NK-92 treated with Interleukin-12 subunit alpha and Interleukin-12 subunit beta, amount 100 ng/mL, for 24 hours (cell line): ENCODE results near the gene ITK.

Source experiments
- DNase-seq: peaks from one replicate; lab custom pipeline; 2025; lab: John Stamatoyannopoulos, UW

The ITK gene

DNA sequence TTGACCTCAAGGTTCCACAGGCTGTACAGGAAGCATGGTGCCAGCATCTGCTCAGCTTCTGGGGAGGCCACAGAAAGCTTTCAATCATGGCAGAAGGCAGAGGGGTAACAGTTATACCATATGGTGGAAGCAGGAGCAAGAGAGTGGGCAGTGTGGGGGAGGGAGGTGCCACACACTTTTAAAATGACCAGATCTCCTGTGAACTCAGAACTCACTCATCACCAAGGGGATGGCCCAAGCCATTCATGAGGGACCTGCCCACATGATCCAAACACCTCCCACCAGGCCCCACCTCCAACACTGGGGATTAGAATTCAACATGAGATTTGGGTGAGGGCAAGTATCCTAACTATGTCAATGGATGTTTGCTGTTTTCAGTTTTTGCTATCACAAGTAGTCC is 101.5 kb downstream of the ITK start:
- DNase-seq, result no peak

DNA sequence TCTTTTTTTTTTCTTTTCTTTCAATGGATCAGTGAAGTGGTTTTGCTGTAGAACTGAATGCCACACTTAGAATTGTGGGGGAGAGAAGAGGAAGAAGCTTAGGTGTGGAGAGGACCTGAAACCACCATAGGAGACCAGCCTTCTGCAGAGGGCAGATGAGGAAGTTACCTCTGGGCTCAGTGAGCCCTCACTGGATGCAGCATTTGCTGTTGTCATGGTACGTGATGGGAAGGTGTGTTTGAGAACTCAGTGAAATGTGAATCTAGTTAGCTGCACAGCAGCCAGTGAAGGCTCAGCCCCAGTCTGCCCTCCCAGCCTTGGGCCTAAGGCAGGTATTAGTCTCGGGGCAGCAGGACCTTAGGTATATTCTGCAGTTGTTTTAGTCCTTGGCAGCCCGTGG is 102.8 kb downstream of the ITK start:
- no peak for DNase-seq

- no peak for DNase-seq
These were observed 104.0 kb downstream of the ITK start for GRCh38 chr5:157284458-157285212.

- DNase-seq, result no peak
These were observed 104.8 kb downstream of the ITK start for GRCh38 chr5:157285310-157286035.

DNA sequence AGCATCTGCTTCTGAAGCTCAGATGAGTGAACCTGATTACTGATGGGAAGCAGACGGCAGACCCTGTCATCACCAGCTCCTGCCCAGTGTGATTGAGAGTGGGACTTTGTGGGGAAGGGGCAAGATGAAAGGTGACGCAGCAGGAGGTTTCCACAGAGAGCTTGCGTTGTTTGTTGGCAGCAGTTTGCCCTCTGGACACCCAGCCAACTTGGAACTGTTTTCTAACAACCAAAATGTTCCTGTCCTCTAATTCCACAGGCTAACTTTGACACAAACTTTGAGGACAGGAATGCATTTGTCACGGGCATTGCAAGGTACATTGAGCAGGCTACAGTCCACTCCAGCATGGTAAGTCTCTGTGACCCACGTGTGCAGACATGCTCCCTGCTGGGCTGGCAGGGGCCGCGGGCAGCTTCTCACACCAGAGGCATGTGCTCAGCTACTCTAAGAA is 106.1 kb downstream of the ITK start:
- no peak for DNase-seq

DNA sequence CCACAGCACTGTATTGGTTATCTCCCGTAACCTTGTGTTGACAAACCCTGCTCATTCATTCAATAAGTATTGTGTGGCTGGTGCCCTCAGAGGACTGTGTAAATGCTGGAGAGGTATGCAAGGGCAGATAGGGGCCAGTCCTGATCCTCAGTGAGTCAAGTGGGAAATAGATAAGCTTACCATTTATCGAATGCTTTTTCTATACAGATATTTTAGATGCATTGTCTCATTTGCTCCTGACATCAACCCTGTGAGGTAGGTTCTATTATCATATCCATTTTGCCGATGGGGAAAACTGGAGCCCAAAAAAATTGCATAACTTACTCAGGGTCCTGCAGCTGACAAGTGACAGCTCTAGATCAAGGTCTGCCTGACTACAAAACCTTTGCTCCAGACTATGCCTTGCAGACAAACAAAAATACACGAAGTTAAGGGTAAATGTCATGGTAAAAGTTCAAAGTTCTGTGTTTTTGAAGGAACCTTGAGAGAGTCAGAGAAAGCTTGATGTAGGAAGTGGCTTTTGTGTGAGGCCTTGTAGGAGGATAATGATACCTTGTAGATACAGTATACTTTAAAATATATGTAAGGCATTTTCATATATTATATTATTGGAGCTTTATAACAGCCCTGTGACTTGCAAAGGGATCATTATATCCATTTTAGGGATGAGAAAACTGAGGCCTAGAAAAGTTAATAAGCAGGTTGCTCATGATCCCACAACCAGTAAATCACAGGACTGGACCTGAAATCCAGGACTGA is 107.9 kb downstream of the ITK start:
- DNase-seq, result no peak

DNA sequence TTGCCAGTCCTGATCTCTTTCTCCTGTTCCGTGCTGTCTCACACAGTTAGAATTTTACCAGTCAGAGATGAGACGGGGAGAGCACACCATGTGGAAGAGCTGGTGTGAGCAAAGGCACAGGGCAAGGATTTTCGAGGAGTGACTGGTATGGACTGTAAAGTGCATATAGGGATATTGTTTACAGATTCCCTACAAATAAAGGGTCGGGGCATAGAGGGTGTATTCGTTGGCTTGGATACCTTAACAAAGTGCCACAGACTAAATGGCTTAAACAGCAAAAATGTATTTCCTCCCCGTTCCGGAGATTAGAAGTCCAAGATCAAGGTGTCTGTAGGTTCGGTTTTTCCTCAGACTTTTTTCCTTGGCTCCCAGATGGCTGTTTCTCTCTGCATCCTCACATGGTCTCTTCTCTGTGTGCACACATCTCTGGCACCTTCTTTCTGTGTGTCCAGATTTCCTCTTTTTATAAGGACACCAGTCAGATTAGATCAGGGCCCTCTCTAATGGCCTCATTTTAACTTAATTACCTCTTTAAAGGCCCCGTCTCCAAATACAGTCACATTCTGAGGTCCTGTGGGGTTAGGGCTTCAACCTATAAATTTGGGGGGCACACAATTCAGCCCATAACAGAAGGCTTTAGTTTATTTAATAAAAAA is 108.7 kb downstream of the ITK start:
- DNase-seq, result no peak

DNA sequence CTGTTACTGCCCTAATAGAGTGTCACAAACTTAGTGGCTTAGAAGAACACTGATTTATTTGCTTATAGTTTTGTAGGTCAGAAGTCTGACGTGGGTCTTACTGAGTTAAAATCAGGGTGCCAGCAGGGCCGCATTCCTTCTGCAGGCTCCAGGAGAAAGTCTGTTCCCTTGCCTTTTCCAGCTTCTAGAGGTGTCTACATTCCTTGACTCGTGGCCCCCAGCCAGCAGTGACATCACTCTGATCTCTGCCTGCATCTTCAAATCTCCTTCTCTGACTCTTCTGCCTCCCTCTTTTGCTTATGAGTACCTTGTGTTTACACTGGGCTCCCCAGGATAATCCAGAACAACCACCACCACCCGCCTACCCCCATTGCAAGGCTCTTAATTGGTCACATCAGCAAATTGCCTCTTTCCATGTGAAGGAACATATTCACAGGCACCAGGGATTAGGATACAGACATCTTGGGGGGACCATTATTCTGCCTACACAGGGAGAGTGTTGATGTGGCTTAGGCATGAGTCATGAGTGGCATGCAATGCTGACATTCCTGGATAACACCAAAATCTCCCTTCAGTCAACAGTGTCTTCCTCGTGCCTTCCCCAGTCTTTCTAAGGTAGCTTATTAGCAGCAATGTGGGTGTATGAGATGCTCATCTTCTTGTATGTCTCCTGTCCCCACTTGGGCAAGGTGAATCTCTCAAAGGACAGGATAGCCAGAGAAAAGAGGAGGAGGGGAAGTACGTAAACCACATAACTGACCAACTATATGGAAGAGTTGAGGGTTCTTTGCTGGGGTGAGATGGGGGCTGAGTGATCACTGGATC is 109.7 kb downstream of the ITK start:
- no peak for DNase-seq

DNA sequence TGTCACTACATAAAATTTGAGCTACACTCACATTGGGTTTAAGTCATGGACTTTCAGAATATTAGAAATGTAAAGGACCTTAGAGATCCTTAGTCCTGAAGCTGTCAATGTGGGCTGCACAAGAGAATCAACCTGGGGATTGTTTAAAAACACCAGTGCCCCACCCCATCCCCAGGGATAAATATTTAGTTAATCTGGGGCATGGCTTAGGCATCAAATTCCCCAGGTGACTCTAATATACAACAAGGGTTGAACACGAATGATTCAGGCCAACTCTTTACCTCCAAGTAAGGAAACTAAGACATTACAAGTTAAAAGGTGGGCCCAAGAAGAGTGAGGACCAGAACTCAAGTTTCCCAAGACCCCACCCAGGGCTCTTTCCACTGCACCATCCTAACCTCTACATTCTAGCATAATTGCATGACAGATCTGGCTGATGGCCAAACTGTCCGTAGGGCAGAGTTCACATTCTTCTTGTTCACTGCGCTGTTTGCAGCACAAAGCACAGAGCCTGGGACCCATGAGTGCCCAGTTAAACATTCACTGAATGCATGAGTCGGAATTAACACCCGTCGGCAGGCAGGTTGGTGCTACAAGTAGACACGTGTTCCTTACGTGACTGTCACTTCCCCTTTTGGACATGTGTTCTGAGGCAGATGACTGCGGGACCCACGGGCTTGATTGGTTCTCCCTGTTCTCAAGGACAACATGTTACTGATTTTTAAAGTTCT is 110.5 kb downstream of the ITK start:
- no peak for DNase-seq

DNA sequence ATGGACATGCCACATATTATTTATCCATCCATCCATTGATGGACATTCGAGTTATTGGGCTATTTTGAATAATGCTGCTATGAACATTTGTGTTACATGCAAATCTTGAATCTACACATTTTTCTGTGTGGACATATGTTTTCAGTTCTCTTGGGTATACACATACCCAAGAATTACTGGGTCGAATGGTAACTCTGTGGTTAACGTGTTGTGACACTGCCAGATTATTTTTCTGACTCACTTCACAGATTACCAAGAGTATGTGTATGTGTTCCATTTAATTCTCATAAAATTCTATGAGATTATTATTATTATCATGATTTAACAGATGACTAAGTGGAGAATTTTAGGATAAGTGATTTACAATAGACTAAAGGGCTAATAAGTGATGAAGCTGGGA is 112.0 kb downstream of the ITK start:
- DNase-seq, result no peak

DNA sequence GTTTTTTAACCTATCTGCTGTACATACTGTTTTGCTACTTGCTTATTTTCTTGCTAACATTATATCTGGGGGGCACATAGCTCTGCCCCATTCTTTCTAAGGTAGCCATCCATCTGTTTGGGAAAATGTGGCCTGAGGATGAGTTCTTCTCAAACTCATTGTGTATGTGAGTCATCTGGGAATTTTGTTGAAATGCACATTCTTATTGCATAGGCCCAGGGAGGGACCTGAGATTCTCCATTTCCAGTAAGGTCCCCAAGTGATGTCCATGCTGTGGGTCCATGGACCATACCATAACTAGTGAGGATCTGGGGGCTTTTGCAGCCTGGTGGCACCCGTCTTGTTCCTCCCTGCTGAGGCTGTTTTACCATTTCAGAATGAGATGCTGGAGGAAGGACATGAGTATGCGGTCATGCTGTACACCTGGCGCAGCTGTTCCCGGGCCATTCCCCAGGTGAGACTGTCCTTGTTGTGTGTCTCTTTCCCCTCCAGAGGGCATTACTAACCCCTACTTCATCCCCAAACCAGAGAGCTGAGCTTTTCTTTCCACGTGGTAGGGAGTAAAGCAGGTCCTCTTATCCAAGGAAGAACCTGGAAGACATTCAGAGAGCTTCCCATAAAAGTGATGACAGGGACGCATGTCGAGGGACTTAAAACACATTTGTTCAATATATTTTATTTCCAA is 113.9 kb downstream of the ITK start:
- no peak for DNase-seq

DNA sequence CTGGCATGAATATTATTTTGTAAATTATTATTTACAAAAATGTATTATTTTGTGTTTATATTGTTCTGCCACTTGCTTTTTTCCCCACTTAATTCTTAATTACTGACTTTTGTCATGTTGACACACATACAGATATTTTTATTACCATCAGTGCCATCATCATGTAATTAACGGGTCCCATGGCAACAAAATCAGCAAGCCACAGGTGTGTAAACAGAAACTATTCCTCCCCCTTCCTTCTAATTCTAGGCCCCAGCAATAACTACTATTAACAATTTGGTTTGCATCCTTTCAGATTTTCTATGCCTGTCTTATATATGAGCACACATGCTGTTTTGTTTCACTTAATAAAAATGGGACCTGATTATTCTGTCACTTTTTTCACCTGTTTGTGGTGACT is 114.6 kb downstream of the ITK start:
- no peak for DNase-seq

- DNase-seq, result no peak
These were observed 119.9 kb downstream of the ITK start for GRCh38 chr5:157300564-157300963.

DNA sequence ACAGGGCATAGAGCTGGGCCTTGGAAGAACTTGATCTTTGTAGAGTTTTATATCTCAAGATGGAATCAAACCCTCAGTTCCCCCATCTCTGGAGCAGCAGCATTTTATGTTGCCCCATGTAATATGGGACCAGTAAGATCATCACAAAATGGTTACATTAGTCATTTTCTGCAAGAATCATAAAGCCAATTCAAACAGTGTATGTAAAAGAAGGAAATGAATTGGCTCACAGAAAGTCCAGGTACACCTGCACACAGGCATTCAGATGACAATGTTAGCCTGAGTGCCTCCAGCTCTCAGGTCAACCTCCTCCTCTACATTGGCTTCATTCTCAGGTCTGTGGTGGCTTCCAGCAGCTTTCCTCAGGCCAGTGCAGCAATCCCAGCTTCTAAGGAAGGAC is 120.4 kb downstream of the ITK start:
- DNase-seq, result no peak

GRCh38 chr5:157303023-157303422 is 122.4 kb downstream of the ITK start:
- DNase-seq, result no peak

DNA sequence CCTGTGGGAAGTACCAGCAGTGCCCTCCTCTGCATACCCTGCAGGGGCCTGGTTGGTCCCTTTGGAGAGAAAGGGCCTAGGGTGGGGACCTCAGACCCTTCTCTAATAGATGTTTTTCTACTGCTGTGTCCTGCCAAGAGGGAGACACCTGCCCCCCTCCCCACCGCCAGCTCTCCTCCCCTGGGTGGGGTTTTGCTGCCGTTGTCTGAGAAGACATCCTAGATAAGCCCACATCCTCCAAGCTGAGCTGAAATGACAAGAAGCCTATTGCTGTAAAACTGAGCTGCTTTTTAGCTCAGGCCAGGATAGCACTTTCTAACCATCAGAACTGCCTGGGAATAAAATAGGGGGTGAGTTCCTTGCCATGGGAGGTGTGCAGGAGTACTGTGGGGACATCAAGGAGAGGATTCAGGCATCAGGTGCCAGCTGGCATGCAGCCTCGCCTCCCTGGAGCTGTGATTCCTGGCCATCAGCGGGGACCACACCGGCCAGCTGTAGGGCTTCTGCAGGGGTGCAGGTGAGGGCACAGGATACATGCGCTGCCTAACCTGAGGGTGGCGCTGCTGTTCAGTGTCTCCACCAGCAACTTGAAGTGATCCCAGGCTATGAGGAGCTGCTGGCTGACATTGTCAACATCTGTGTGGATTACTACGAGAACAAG is 123.2 kb downstream of the ITK start:
- DNase-seq, result no peak
